ENCODE results near the gene SP5. TPM values are rescaled to one million over a fixed set of nuclear protein-coding genes. Genes with fewer than 3 reads are reported as not detected.

The SP5 gene
- total RNA-seq: not detected

DNA sequence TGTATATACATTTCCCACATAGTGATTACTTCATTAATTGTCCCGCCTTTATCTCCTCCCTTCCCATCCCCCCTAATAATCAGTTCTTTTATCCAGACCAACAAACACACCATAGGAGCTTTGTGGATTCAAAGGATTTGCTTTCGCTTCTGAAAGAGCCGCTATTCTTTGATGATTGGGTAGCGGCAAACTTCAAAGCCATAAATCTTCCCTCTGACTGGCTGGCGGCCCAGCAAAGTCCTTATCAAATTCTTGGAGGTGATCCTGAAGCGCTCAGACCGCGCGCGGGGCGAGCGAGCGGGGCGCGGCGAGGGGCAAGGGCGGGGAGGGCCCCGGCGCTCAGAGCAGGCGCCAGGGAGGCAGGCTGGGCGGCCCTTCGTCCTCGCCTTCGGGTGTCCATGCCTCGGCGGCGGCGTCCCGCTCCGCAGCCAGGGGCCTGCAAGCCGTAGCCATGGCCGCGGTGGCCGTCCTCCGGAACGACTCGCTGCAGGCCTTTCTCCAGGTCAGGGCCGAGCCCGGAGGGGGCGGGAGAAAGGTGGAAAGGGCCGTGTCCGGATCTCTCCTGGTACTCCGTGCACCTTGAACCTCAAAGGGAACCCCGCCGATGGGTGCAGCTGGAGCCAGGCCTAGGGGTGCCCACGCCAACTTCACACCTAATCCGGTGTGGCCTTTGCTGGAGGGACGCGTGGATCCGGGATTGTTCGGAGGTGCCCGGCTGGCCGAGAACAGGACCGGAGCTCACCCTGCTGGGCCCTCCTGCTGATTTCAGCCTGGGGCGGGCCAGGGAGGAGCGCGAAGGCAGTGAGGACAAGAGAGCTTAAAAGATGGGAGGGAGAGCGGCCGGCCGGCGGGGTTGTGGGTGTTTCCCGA is at the start of gene SP5:
Gene SP5, plus strand, starts transcription at position 276 of the 870 bp plus-strand sequence. Its CDS starts 176 bp downstream, at position 452.

Small RNAs within 50 kb of the gene (small RNA-seq; reads per million reads assigned to genes)
- gene RF02271: 0 reads per million in 2 donors

Other genes starting within 250 kb of the SP5 start
- gene ERICH2, start 55.0 kb downstream of the SP5 start, total RNA-seq: under 1 TPM in 1 of 2 donors, not detected in 1; 0.67 TPM
- under 1 TPM in 1 of 2 donors, not detected in 1; 0.67 TPM for gene GAD1, start 101.5 kb downstream of the SP5 start, total RNA-seq
- 10 to 100 TPM; 26.8 to 40.3 TPM for gene GORASP2, start 213.9 kb downstream of the SP5 start, total RNA-seq